RWPE1 (cell line): ENCODE measurements around the gene ARHGAP1.
"Not testable (repeated sequence)": the region's sequence is repeated elsewhere in the genome, so short reads cannot be mapped to it uniquely, and the experiment has no call there.

Source experiments
- CTCF ChIA-PET: fragments of 350-600 bp; sonication (Branson Sonifier 250); formaldehyde crosslinking; extraction: SDS; loops from one replicate; lab custom pipeline; 2021; lab: Yijun Ruan, JAX
- POLR2A ChIA-PET: fragments of 400-600 bp; formaldehyde crosslinking; extraction: SDS; loops from one replicate; lab custom pipeline; 2020; ENCODE audit warnings: antibody characterized with exemption; ENCODE audit not compliant: low non-redundant PET; lab: Yijun Ruan, JAX
- DNase-seq: peaks from one replicate; pipeline ENCODE4 v3.0.0; 2012; ENCODE audit warnings: low spot score
- H3K27ac ChIP-seq: fragments of 450-650 bp; 2 replicates; pipeline ENCODE4 v1.5.1; 2017
- CTCF ChIP-seq: fragments of 450-650 bp; conservative IDR thresholded peaks from 2 replicates; pipeline ENCODE4 v1.5.1; 2017; ENCODE audit warnings: low read depth, mild to moderate bottlenecking

The ARHGAP1 gene

DNA sequence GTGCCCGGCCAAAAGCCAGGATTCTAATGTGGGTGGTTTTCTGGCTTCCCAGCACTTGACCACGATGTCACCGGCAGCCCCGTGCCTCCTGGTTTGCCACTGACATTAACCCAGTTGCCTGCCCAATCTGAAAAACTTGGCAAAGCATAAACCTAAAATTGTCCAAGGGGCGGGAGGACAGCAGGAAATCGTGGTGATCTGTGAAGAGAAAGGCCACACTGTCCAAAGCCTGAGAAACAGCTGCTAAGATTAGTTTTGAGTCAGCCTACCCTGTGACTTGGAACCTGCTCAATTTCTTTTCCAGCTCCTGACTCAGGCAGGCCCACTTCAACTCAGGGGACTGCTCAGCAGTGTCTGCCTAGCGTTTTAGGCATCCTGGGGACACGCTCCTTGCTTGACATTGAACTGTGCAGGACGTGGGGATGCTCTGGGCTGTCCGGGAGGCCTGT is 10.4 kb upstream of the ARHGAP1 start:
- H3K27ac ChIP-seq = peak overlapping the region; percentile 82
- CTCF ChIA-PET = interaction anchor here (0.6 kb wide), 1 partner anchor 35 kb away, joined by 3 read pairs; no protein-coding TSS in a partner anchor
- POLR2A ChIA-PET = no interaction called here
- DNase-seq = no peak
- no peak for TF ChIP-seq CTCF

GRCh38 chr11:46709351-46709750 is 8.9 kb upstream of the ARHGAP1 start:
- peak overlapping the region; percentile 32 for H3K27ac ChIP-seq
- ChIA-PET CTCF (interaction anchor here (0.6 kb wide), 1 partner anchor 556 kb away, joined by 3 read pairs; no protein-coding TSS in a partner anchor), POLR2A (interaction anchor here (0.5 kb wide), 1 partner anchor 505 kb away, joined by 3 read pairs; no protein-coding TSS in a partner anchor)
- not testable (repeated sequence) for DNase-seq

- no peak for DNase-seq
- H3K27ac ChIP-seq = no peak overlapping the region
- TF ChIP-seq CTCF = no peak
- ChIA-PET POLR2A (no interaction called here), CTCF (no interaction called here)
These were observed 6.5 kb upstream of the ARHGAP1 start for GRCh38 chr11:46706886-46707285.

GRCh38 chr11:46705070-46705688 is 4.8 kb upstream of the ARHGAP1 start:
- H3K27ac ChIP-seq = peak overlapping the region; percentile 13; the same call in 1 of the 2 replicates
- TF ChIP-seq CTCF = no peak
- no peak for DNase-seq
- ChIA-PET POLR2A (no interaction called here), CTCF (no interaction called here)

GRCh38 chr11:46701078-46701654 is 747 bp upstream of the ARHGAP1 start:
- CTCF ChIA-PET = interaction anchor here (0.6 kb wide), 1 partner anchor 10 kb away, joined by 4 read pairs; no protein-coding TSS in a partner anchor
- H3K27ac ChIP-seq = peak overlapping the region; percentile 89
- POLR2A ChIA-PET = interaction anchor here (0.7 to 4.1 kb wide), 4 partner anchors 14 to 59 kb away, joined by 4 to 28 read pairs (median 8); no protein-coding TSS in a partner anchor
- no peak for TF ChIP-seq CTCF
- no peak for DNase-seq

- POLR2A ChIA-PET = interaction anchor here (0.6 to 4.1 kb wide), 3 partner anchors 10 to 516 kb away, joined by 3 to 28 read pairs (median 3); no protein-coding TSS in a partner anchor
- DNase-seq = no peak
- H3K27ac ChIP-seq = no peak overlapping the region; the same call in 1 of the 2 replicates
- CTCF ChIA-PET = no interaction called here
- no peak for TF ChIP-seq CTCF
These were observed 1.8 kb downstream of the ARHGAP1 start for GRCh38 chr11:46698597-46698996.
